GM21528 (cell line): ENCODE data around the gene KDM4B.
"Not testable (repeated sequence)": the region's sequence is repeated elsewhere in the genome, so short reads cannot be mapped to it uniquely, and the experiment has no call there.

Source experiments
- ATAC-seq: cut with Tn5 transposase; IDR thresholded peaks from one replicate; pipeline ENCODE4 v1.9.1; 2021; ENCODE audit warnings: mild to moderate bottlenecking, moderate library complexity; ENCODE audit not compliant: unreplicated experiment, low FRiP score

The KDM4B gene

DNA sequence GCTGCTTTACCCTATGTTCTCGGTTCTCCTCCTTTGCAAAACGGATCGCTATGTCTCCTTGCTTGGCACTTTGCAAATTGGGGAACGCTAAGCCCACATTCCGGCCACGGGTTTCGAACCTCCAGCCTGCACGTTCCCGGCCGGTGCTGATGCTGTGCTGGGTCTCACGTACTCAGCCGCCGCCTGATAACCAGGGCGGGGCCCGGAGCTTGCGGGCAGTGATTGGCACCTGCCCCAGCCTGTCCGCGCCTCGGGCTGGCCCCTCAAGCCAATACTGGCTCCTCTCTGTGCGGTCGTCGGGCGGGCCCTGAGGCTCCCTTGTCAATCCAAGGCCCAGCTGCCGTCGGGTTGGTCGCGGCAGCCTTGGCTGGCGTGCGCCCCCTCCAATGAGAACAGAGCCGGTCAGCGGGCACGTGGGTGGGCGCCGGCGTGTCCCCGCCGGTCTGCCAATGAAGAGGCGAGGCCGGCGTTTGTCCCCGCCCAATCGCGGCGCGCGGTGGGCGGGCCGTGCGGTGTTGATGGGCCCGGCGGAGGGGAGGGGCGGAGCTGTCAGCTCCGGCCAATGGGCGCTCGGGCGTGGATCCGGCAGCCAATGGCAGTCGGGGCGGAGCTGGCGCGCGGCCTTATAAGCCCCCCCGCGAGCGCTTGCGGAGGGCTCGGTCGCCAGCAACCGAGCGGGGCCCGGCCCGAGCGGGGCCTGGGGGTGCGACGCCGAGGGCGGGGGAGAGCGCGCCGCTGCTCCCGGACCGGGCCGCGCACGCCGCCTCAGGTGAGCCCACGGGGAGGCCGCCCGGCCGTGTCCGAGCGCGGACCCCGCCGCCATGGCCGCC is at the start of gene KDM4B:
Gene KDM4B, plus strand, starts transcription at position 652 of the 830 bp plus-strand sequence. CDS start 63,778 bp downstream, outside the sequence.
- peak; percentile 92 for ATAC-seq

DNA sequence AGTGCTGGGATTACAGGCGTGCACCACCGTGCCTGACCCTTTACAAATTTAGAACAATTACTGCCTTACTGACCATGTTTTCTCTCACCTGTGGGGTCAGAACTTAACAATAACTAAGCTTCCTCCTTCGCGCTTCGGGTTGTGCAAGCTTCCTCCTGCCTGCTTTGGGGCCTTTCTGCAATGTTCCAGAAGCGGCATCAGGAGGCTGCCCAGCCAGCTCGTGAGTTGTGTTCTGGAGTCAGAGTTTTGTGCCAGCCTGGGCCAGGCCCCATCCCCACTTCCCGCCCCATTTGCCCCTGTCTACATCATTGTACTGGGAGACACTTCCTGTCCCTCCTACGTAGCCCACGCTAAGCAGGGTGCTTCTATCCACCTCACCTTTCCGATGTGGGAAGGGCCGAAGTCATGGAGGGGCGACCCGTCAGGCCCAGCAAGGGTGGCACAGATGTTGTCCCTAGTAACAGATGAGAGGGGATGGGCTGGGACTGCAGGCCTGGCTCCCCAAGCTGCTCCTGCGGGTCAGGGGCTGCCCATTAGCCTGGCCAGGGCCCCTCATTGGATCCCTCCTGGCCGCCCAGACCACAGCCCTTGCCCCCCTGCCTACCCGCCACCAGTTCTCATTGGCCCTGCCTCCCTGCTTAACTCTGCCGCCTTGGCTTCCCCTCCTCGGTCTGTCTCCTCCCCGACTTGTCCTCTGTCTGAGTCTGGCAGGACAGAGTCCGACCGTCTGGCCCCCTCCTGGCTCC is 46.2 kb upstream of the KDM4B start:
- no peak for ATAC-seq

DNA sequence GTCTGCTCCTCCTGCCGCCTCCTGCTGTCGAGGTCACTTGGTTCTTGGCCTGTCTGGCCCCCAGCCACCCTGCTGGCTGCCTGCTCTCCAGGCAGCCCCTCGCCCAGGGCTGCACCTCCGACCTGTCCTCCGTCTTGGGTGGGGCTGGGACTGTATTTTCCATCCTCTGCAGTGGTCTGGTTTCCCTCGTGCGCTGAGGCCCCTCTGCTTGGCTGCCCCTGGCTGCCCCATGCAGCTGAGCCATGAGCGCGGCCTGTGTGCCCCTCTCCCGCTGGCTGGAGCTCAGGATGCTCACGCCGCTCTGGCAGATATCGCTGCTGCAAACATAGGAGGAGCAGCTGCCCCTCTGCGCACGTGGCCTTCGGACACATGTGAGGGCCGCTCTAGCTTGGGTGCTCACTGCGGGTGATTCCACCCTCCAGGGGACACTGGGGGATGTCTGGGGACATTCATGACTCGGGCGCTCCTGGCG is 45.6 kb upstream of the KDM4B start:
- ATAC-seq, result no peak

DNA sequence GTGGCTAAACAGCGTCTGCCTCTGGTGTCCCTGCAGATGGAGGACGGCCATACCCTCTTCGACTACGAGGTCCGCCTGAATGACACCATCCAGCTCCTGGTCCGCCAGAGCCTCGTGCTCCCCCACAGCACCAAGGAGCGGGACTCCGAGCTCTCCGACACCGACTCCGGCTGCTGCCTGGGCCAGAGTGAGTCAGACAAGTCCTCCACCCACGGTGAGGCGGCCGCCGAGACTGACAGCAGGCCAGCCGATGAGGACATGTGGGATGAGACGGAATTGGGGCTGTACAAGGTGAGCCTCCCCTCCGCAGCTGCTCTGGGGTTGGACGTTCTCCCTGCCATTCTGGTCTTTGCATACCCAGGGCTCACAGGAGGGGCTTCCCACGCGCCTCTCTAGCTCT is 39.7 kb upstream of the KDM4B start:
- ATAC-seq, result no peak

DNA sequence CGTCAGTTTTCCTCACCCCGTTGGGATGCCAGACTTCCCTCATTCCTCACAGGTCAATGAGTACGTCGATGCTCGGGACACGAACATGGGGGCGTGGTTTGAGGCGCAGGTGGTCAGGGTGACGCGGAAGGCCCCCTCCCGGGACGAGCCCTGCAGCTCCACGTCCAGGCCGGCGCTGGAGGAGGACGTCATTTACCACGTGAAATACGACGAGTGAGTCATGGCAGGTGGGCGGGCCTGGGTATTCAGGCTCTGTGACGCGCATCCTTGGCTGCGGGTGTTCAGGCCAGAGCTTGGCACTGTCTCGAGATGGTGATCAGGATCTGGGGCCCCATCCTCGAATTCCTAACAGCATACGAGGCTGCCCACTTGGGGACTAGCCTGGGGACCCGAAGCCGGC is 38.2 kb upstream of the KDM4B start:
- no peak for ATAC-seq

DNA sequence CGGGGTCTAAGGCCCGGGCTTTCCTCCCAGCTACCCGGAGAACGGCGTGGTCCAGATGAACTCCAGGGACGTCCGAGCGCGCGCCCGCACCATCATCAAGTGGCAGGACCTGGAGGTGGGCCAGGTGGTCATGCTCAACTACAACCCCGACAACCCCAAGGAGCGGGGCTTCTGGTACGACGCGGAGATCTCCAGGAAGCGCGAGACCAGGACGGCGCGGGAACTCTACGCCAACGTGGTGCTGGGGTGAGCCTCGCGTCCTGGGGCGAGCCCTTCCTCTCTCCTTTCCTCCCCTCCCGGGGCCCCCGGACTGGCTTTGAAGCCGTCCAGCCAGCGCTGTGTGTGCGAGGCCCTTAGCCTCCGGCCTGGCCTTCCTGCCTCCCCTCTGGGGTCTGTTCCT is 36.2 kb upstream of the KDM4B start:
- ATAC-seq, result no peak

DNA sequence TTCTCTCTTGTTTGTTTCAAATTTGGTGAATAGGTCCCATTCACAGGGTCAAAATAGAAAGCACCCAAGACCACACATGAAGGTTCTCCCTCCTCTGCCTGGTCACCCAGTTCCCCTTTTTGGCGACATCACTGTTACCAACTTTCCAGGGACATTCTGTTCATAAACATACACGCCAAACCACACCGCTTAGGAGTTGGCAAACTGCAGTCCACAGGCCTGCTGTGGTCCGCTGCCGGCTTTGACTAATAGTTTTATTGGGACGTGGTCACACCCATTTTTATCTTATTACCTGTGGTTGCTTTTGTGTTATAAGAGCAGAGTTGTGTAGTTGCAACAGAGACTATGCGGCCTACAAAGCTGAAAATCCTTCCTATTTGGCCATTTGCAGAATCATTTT is 35.4 kb upstream of the KDM4B start:
- ATAC-seq, result no peak

DNA sequence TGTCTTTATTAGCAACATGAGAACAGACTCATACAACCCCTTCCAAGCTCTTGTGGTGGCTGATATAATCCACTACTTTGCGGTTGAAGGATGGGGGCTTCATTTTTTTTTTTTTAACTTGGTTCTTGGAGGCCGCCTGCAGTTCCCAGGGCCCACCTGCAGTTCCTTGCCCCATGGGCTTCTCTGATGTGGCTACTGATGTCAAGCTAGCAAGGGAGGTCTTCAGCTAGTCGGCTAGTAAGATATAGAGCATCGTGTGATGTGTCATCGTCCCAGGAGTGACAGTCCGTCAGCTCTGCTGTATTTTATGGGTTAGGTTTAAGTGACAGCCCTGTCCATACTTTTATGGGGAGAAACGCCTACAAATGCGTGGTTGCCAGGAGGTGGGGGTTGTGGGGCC is 33.5 kb upstream of the KDM4B start:
- no peak for ATAC-seq

DNA sequence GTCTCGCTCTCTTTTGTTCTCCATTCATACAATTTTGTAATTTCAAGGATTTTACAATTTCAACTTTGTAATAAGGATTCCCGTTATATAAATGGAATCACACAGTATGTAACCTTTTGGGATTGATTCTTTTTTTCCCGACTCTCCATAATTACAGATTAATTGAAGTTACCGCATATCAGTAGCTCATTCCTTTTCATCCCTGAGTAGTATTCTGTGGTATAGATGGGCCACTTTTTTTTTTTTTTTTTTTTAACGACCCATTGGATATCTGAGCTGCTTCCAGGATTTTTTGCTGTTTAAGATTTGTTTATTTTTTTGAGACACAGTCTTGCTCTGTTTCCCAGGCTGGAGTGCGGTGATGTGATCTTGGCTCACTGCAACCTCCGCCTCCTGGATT is 31.9 kb upstream of the KDM4B start:
- no peak for ATAC-seq

DNA sequence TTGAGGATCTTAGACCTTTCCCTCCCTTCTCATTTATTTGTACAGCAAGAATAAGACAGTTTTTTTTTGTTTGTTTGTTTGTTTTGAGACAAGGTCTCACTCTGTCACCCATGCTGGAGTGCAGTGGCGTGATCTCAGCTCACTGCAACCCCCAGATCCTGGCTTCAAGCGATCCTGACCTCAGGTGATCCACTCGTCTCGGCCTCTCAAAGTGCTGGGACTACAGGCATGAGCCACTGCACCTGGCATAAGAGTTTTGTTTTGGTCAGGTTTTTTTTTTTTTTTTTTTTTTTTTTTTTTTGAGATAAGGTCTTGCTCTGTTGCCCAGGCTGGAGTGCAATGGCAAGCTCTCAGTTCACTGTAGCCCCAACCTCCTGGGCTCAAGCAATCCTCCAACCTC is 30.5 kb upstream of the KDM4B start:
- not testable (repeated sequence) for ATAC-seq

DNA sequence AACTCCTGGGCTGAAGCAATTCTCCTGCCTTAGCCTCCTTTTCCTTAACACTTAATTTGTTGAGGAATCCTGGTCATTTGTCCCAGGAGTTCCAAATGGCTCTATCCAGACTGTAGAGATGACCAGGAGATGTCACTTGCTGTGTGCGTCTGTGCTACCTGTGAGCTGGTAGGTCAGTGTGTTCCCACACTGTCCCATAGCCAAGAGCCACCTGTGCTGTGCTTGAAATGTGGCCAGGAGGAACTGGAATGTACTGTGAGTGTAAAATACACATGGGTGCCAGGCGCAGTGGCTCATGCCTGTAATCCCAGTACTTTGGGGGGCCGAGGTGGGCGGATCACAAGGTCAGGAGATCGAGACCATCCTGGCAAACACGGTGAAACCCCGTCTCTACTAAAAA is 29.4 kb upstream of the KDM4B start:
- ATAC-seq, result no peak

DNA sequence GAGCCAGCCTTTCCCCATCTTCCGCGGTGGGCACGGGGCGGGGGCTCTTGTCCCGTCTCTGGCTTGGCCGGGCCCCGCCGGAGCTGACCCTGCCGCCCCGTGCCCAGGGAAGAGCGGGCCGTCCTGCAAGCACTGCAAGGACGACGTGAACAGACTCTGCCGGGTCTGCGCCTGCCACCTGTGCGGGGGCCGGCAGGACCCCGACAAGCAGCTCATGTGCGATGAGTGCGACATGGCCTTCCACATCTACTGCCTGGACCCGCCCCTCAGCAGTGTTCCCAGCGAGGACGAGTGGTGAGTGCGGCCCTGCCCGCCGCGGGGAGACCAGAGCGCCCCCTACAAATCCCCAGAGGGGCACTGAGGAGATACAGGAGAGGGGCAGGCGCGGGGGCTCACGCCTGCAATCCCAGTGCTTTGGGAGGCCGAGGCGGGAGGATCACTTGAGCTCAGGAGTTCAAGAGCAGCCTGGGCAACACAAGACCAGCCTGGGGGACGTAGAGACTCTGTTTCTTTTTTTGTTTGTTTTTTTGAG is 27.2 kb upstream of the KDM4B start:
- ATAC-seq, result not testable (repeated sequence)

DNA sequence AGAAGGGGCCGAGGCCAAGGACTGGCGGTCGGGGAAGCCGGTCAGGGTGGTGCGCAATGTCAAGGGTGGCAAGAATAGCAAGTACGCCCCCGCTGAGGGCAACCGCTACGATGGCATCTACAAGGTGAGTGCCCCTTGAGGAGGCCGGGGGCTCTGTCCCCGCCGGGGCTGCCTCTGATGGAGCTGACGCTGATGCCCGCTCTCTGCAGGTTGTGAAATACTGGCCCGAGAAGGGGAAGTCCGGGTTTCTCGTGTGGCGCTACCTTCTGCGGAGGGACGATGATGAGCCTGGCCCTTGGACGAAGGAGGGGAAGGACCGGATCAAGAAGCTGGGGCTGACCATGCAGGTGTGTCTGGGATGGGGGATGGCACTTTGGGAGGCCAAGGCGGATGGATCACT is 18.3 kb upstream of the KDM4B start:
- not testable (repeated sequence) for ATAC-seq

DNA sequence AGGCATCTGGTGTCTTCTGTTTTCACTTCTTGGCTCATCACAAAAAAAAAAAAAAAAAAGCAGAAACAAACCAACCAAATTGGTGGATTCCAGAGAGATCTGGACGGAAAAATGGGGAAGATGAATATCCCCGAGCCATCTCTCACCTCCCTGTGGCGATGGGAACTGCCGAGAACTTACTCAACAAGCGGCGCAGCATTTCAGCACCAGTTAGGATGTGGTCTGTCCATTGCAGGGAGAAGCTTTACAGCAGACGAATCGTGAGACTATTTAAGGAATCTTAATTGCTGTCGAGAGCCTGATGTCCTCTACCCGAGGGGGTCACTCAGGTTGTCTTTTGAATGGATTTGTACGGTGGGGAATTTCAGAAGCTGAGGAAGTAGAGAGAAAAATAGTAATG is 17.3 kb upstream of the KDM4B start:
- ATAC-seq, result no peak

DNA sequence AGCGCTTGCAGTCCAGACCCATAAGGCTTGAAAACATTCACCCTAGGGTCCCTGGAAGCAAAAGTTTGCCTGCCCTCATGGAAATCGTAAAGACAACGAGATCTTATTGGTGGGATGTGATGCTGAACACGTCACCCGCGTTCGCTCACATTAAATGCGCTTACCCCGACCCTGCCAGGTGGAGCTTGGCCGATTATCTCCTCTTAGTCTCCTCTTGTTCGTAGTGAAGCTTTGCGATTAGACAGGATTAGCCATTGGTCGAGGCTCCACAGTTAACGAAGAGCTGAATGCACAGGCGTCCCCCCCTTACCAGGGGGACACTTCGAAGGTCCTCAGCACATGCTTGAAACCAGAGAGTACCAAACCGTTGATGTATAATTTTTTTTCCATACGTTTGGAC is 16.0 kb upstream of the KDM4B start:
- no peak for ATAC-seq

DNA sequence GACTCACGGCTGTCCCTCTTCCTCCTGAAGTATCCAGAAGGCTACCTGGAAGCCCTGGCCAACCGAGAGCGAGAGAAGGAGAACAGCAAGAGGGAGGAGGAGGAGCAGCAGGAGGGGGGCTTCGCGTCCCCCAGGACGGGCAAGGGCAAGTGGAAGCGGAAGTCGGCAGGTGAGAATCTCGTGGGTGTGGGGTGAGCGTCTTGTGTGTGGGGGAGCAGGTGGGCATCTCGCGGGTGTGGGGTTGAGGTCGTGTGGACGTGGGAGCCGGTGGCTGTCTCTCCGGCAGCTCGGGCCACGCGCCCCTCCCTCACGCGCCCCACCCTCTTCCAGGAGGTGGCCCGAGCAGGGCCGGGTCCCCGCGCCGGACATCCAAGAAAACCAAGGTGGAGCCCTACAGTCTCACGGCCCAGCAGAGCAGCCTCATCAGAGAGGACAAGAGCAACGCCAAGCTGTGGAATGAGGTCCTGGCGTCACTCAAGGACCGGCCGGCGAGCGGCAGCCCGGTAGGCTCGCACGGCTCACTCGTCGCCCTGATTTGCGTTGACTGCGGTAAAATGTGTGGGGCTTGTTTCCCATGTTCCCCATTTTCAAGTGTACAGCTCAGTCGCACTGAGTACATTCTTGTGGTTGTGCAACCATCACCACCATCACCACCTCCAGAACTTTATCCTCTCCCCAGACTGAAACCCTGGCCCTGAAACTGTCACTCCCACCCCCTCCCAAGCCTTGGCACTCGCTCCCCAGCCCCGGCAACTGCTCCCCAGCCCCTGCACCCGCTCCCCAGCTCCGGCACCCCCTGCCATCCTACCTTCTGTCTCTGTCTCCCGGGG is 14.4 kb upstream of the KDM4B start:
- not testable (repeated sequence) for ATAC-seq

DNA sequence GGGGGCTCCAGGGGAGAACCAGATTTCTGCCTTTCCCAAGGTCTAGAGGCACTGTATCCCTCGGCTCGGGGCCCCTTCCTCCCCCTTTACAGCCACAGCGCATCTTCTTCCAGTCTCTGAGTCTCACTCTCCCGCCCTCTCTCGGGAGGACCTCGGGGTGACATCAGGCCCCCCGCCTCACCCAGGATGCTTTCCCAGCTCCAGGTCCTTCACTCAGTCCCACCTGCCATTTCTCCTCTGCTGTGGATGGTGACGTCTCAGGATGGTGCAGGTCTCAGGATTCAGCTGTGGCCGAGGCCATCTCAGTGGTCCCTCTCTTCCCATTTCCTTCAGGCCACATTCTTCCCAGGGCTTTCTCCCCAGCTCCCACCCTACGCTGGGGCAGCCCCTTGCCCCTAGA is 13.6 kb upstream of the KDM4B start:
- no peak for ATAC-seq

DNA sequence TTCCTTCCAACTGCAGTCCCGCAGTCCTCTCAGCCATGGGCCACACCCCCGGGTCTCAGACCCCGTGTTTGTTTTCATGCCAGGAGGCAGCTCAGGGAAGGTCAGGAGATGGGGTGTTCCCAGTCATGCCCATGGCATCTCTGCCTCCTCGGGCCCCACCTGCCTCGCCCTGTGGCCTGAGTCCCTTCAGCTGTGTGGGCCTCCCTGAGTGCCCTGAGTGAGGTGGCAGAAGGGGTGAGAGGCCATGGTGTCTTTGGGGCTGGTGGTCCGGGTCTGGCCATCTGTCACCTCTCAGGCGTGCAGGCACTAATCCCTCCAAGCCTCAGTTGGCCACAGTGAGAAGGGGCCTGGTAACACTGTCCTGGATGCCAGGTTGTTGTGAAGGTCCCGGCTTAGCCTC is 10.9 kb upstream of the KDM4B start:
- no peak for ATAC-seq

DNA sequence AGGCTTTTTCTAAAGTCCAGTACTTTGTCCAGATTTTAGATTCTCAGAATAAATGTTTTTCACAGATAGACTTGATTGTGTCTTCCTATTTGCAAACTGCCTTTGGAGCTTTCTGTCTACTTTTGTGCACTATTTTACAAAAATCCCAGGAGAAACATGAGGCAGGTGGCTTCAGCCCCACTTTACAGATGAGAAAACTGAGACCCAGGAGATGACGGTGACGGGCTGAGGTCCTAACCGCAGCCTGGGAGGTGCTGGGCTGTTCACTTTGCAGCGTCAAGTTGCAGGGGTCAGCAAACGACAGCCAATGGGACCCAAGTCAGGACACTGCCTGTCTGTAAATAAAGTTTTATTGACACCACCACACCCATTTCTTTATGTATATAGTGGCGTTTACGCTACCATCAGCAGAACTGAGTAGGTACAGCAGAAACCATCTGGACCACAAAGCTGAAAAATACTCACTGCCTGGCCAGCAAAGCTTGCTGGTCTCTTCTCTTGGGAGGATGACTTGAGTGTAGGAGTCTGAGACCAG is 6.8 kb upstream of the KDM4B start:
- ATAC-seq, result no peak

DNA sequence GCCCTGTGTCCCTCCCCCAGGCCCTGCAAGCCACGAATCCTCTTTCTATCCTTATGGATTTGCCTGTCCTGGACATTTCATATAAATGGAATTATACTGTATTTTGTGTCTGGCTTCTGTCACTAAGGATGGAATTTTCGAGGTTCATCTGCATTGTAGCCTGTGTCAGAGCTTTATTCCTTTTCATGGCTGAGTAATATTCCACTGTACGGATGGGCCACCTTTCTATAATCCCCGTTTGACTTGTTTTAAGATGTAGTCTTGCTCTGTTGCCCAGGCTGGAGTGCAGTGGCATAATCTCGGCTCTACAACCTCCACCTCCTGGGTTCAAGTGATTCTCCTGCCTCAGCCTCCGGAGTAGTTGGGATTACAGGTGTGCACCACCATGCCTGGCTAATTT is 3.9 kb upstream of the KDM4B start:
- no peak for ATAC-seq
